DMS114 treated with DMSO at 0.1 percent for 48 hours (cell line): ENCODE measurements around the gene DPY19L2.
"Not testable (repeated sequence)": the region's sequence is repeated elsewhere in the genome, so short reads cannot be mapped to it uniquely, and the experiment has no call there.

Source experiments
- DNase-seq: peaks from one replicate; lab custom pipeline; 2025; ENCODE audit not compliant: unreplicated experiment; lab: John Stamatoyannopoulos, UW

The DPY19L2 gene

DNA sequence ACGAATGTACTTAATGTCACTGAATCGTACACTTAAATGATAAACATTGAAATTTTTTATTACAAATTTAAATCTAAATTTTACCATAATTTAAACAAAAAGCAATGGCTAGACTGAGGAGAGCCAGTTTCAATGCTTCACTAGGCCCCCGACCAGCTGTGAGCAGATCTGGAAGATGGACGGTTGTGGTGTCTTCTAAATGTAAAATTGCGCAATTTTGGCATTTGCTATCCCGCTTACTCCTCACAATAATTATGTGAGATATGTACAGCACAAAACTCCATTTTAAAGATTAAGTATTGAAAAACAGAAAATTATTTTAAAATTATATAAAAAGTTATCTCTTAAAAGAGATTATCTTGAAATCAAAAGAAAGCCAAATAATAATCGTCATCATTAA lies 5.3 kb downstream of the DPY19L2 start:
- not testable (repeated sequence) for DNase-seq

DNA sequence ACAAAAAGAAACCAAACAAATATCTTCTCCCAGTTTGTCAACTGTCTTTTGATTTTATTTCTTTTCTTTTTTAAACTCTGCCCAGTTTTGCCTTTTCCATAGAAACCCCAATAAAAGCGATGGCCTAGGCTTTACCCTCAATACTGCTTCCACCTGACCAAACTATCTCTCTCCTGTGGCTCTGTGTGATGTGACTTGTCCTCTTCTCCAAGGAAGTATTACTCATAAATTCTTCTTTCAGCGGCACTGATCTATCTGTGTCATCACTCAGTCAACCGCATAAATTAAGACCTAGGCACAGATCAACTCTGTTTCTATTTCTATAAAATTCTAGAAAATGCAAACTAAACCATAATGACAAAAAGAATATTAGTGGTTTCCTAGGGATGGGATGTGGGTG lies 9.8 kb downstream of the DPY19L2 start:
- DNase-seq, result not testable (repeated sequence)

GRCh38 chr12:63656407-63656806 lies 11.9 kb downstream of the DPY19L2 start:
- not testable (repeated sequence) for DNase-seq

DNA sequence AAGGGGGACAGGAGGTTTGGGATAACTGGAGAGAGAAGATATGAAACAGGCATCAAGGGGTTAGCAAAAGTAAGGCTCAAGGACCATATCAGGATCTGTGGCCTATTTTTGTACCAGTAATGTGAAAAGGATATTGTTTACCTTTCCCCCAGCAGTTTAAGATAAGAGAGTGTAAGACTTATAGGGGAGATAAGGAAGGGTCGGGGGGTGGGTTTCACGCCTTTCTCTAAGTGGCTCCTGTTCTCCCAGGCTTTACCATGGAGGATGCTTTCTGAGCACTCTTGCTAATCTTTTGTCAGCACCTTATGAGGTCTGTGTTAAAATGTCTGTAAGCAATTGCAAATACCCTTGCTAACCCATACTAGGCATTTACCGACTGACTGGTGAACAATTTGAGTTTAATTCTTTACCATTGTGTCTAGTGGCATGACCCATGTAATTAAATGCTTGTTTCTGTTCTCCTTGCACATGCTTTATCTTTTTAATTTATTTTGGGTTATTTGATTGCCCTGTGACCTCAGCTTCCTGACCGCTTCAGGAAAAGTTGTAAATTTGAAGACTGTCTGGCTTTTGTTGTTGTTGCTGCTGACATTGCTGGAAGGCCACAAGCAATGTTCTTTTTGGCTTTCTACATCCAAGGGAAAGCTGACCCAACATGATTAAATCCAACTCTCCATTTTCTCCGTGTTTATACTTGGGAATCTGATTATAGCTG lies 12.6 kb downstream of the DPY19L2 start:
- DNase-seq, result not testable (repeated sequence)

DNA sequence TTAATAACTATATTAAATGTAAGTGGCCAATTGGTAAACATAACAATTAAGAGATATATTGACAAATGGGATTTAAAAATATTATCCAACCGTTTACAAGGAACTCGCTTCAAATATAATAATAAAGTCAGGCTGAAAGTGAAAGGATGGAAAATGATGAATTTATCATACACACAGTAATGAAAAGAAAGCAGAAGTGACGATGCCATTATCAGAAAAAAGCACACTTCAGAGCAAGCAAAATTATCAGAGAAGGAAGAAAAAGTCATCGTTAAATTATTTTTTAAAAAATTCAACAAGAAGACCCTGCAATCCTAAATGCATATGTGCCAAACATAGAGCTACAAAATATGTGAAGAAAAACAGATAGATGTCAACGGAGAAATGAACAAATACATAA lies 13.8 kb downstream of the DPY19L2 start:
- not testable (repeated sequence) for DNase-seq

DNA sequence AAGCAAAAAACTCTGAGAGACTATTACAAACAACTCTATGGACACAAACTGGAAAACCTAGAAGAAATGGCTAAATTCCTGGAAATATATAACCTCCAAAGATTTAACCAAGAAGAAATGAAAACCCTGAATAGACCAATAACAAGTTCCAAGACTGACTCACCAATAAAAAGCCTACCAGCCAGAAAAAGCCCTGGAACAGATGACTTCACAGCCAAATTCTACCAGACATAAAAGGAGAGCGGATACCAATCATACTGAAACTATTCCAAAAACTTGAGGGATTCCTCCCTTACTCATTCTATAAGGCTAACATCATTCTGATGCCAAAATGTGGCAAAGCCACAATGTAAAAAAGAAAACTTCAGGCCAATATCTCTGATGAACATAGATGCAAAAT lies 18.8 kb downstream of the DPY19L2 start:
- DNase-seq, result not testable (repeated sequence)

- not testable (repeated sequence) for DNase-seq
These were observed 24.7 kb downstream of the DPY19L2 start for GRCh38 chr12:63643381-63644140.

DNA sequence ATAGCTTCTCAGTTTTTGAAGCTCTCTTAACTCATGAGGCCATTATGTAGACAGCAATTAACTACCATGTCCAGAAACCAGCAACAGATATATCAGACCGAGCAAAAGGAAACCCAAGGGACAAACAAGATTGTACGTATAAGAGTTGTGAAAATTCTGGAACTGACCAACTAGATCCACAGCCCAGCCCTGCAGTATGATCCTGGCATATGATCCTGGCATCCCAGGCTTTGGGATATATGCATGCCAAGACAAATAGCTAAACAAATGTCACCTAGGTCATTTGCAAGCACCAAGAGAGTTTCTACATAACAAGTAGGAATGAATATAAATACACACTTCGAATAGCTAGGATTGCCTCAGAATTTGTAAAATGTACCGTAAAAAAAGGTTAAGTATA lies 44.0 kb downstream of the DPY19L2 start:
- not testable (repeated sequence) for DNase-seq

GRCh38 chr12:63615544-63615943 lies 52.7 kb downstream of the DPY19L2 start:
- DNase-seq, result not testable (repeated sequence)

DNA sequence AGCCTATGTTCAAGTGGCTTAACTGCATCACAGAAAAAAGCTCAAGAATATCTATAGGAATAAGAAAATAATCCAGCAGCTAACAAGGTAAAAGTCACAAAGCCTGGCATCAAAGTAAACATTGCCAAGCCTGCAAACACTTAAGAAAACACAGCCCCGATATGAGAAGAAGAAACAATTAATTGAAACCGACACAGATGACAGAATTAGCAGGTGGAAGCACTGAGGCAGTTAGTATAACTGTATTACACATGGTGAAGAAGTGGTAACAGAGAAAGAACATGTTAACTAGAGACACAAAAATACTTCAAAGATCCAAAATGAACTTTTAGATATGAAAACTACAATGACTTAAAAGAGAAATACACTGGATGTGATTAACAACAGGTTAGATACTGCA lies 57.0 kb downstream of the DPY19L2 start:
- DNase-seq, result not testable (repeated sequence)

DNA sequence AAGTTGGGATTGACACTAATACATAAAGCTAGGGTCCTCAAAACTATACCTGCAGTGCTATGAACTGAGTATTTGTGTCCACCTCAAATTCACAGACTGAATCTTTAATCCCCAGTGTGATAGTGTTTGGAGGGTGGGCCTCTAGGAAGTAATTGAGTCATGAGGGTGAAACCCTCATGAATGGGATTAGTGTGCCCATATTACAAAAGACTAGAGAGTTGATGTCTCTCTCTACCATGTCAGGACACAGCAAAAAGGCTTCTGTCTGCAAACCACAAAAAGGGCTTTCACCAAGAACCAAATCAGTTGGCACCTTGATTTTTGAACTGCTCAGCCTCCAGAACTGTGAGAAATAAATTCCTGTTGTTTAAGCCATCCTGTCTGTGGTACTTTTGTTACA lies 59.0 kb downstream of the DPY19L2 start:
- not testable (repeated sequence) for DNase-seq

DNA sequence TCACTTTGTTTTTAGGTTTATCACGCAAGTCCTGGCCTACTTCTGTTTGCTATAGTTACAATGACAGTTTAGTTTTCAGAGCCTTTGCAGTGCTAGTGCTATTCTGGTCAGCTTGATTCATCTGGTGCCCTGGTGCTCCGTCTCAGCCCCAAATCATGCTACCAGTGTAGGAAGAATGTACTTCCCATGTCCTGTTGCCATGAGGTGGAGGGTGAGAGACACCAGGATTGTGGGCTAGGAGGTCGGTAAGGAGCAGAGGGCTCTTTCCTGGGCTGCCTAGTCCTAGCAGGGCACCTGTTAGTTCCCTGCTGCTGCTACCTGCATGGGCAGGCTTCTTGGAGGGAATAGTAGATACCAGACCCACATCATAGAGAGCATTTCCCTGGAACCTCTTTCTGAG lies 63.3 kb downstream of the DPY19L2 start:
- DNase-seq, result not testable (repeated sequence)

DNA sequence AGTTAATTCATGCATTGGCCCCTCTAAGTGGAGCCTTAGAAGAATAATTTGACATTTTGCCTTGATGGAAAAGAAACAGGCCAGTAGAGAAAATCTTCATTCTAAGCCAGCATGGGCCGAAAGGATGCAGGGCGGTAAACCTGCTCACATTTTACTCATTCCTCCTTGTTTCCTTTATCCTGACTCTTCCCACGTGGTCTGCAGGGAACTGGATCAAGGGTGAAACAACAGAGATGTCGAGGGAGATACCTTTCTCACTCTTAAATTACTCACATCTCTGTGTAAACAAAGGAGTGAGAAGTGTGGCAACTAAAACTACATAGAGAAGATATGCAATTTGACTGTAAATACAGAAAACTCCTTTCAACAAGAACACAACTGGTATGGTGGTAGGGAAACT lies 73.5 kb downstream of the DPY19L2 start:
- DNase-seq, result not testable (repeated sequence)

DNA sequence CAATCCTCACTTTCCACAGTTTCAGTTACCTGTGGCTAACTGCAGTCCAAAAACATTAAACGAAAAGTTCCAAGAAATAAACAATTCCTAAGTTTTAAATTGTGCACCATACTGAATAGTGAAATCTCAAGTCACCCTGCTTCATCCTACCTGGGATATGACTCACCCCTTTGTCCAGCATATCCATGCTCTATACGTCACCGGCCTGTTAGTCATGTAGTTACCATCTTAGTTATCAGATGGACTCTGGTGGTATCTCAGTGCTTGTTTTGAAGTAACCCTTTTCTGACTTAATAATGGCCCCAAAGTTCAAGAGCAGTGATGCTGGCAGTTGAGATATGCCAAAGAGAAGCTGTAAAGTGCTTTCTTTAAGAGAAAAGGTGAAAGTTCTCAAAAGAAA lies 83.9 kb downstream of the DPY19L2 start:
- DNase-seq, result not testable (repeated sequence)

GRCh38 chr12:63583289-63583688 lies 85.0 kb downstream of the DPY19L2 start:
- DNase-seq, result not testable (repeated sequence)

- not testable (repeated sequence) for DNase-seq
These were observed 90.7 kb downstream of the DPY19L2 start for GRCh38 chr12:63577631-63578030.

DNA sequence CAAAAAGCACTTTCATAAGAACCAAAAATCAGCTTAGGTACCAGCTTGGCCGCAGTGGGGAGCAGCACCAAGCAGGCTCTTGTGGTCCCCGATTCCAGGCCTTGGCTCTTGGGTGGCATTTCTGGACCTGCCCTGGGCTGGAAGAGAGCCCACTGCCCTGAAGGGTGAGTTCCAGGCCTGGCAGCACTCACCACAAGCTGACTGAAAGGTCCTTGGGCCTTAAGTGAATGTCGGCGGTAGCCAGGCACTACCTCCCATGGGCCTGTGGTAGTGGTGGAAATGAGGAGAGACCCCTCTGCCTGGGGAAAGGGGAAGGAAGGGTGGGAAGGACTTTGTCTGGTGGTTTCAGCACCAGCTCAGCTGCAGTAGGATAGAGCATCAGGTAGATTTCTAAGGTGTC lies 96.3 kb downstream of the DPY19L2 start:
- not testable (repeated sequence) for DNase-seq

GRCh38 chr12:63558445-63558844 lies 109.8 kb downstream of the DPY19L2 start:
- DNase-seq, result not testable (repeated sequence)

DNA sequence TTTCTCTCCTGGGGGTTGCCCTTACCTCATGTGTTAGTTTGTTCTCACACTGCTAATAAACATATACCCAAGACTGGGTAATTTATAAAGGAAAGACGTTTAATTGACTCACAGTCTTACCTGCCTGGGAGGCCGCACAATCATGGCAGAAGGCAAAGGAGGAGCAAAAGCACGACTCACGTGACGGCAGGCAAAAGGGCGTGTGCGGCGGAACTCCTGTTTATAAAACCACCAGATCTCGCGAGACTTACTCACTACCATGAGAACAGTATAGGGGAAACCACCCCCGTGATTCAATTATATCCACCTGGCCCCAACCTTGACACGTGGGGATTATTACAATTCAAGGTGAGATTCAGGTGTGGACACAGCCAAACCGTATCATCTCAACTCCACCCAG lies 116.9 kb downstream of the DPY19L2 start:
- not testable (repeated sequence) for DNase-seq

DNA sequence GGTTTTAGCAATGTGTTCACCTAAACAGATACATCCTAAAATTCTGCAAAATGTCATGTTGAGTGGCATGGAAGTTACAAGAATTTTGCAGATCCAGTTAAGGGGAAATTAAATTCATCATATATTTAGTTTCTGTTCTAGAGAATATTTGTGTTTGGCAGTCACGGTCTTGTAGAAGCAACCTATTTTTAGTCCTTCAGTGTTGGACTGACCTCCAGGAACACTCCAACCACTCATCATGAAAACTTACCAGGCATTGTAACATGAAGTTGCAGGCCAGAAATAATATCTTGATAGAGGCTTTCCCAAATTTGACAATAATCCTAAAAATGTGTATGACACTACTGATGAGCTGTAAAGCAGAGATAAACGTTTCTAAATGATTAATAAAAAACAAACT lies 119.3 kb downstream of the DPY19L2 start:
- not testable (repeated sequence) for DNase-seq

DNA sequence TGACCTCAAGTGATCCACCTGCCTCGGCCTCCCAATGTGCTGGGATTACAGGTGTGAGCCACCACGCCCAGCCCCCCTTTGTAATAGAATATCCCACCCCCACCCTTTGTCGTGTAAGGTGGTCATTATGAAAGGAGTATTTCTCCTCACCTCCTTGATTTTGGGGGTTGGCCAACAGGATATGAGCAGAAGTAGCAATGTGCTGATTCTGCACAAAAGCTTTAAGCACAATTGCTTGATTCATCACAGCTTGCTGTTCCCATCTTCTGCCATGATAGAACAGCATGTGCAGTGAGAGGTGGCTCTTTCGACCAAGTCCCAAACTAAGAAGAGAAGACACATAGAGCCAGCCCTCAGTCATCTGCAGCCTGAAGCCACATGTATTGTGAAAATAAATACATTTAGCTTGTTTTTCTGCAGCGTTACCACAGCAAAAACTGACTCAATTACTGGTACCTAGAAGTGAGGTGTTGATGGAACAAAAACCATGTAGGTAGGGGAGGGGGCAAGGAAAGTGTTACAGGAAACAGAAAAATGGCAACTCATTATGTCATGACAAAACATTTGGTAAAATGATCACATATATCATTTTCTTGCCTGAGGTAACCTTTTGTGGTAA lies 122.9 kb downstream of the DPY19L2 start:
- not testable (repeated sequence) for DNase-seq

DNA sequence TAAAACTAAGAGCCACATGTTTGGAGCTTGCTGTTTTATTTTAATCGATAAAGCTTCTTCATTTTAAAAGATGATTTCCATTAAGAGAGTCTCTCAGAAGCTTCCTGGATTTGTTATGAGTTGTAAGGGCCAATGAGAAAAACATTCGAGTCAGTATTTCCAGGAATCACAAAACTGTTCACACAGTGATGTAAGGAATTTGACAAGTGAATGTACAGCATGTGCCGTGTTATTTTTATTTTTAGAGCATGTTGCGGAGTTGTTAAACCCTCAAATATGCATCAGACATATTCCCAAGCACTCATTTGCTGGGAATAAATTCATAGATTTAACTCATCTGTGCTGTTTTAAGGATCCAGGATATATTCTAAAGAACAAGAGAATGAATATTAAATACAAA lies 129.6 kb downstream of the DPY19L2 start:
- not testable (repeated sequence) for DNase-seq
